ENCODE measurements around the gene TUBB2B. TPM values are rescaled to one million over a fixed set of nuclear protein-coding genes. Genes with fewer than 3 reads are reported as not detected.

Gene TUBB2B
- total and polyA plus RNA-seq, 9 of the 15 experiments (the other 6 are each of a cell fraction or from before 2014, with no cell fraction given), result 0.11 to 9.7 (median 4.6) TPM

- TF ChIP-seq GATA2 (CRISPR knock-in tag; IDR thresholded peaks at IDR 0.05), result peak; percentile 32; the same call in 1 of the 2 replicates
- no peak for TF ChIP-seq ZFX (CRISPR knock-in tag; IDR thresholded peaks at IDR 0.05)
- TF ChIP-seq, protein P1, sequence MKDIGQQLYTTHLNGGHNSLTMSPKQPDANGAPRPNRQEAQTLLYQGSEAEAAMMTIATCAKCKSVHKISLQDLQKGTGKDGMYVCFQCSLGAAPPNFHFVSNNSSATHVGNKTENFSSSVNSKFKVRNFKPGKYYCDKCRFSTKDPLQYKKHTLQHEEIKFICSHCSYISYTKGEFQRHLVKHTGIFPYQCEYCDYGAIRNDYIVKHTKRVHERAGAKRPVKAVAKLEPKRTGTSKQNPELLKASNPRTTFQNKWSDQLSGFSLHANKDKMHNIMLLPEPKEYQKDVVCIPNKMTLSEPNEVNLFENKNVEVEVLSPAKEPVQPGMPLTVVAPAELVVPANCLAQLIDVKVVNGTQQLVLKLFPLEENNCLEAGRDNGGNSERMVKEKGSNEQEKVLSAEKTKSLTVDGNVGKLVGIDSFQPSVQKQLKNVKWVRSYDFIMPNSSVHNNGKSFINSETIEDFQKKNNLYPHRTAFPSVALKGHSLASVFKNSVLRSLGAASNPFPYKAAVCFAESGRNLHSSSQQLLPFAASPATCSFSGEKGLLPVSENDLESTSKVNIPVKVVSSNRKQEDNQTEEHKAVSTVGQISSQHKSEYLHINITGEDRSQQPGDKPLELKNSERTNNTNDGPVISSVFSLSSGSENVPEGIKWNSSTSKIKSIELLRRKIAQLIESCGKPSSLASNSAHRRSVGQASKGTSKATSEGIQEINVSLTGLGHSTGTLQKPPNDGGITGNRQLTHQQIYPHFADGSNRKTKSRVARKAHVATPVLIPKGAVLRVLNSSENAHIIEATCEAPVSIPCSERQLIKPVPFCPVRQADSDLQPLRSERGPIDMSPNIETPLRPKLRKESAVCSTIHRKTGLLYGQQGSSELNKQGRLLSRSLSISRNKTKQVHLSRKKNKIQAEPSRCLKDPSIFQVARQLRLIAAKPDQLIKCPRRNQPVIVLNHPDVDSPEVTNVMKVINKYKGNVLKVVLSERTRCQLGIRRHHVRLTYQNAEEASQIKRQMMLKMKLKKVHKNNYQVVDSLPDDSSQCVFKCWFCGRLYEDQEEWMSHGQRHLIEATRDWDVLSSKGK (CRISPR knock-in tag; IDR thresholded peaks at IDR 0.05), result no peak
- no peak for TF ChIP-seq EZH2 (IDR thresholded peaks at IDR 0.05; ENCODE audit: borderline replicate concordance, low read depth, low read length)
- TF ChIP-seq, protein P2, sequence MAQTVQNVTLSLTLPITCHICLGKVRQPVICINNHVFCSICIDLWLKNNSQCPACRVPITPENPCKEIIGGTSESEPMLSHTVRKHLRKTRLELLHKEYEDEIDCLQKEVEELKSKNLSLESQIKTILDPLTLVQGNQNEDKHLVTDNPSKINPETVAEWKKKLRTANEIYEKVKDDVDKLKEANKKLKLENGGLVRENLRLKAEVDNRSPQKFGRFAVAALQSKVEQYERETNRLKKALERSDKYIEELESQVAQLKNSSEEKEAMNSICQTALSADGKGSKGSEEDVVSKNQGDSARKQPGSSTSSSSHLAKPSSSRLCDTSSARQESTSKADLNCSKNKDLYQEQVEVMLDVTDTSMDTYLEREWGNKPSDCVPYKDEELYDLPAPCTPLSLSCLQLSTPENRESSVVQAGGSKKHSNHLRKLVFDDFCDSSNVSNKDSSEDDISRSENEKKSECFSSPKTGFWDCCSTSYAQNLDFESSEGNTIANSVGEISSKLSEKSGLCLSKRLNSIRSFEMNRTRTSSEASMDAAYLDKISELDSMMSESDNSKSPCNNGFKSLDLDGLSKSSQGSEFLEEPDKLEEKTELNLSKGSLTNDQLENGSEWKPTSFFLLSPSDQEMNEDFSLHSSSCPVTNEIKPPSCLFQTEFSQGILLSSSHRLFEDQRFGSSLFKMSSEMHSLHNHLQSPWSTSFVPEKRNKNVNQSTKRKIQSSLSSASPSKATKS (CRISPR knock-in tag; IDR thresholded peaks at IDR 0.05), result no peak
- TF ChIP-seq NFIC (IDR thresholded peaks at IDR 0.05), result peak; percentile 83
- peak; percentile 36 for TF ChIP-seq MEIS2 (IDR thresholded peaks at IDR 0.05; ENCODE audit: partially characterized antibody)
Measured at GRCh38 chr6:3190056-3190455, 37.4 kb downstream of the TUBB2B start (continued).
